HepG2 (cell line): Measurements from ENCODE around the gene CHTF18. TPM values are rescaled to one million over a fixed set of nuclear protein-coding genes. Genes with fewer than 3 reads are reported as not detected.

Experiments
- ATAC-seq: fragments of 200-7000 bp; cut with Tn5 transposase; 3 replicates; pipeline ENCODE4 v1.9.1; 2020; ENCODE audit warnings: mild to moderate bottlenecking, moderate library complexity
- BruUV-seq: library from RNA; stranded (reverse); fragments of 400-500 nt; replicated peaks from 2 replicates; lab custom pipeline; 2021; lab: Mats Ljungman, UMichigan
- CTCF ChIA-PET: fragments of 300-600 bp; formaldehyde crosslinking; extraction: SDS; loops from one replicate; lab custom pipeline; 2021; ENCODE audit warnings: low total read pairs, inconsistent platforms, low intra/inter-chr PET ratio; lab: Yijun Ruan, JAX
- POLR2A ChIA-PET: fragments of 350-600 bp; sonication (Branson Sonifier 250); formaldehyde crosslinking; loops from one replicate; lab custom pipeline; 2020; ENCODE audit warnings: antibody characterized with exemption, inconsistent platforms; lab: Yijun Ruan, JAX
- DNase-seq: peaks from one replicate; pipeline ENCODE4 v3.0.0-alpha.2; 2015; ENCODE audit warnings: low spot score
- FAIRE-seq: peaks from 3 replicates; lab custom pipeline; 2011; peaks lifted over from hg19 to GRCh38; lab: Jason Lieb, UNC
- H2AFZ ChIP-seq: one replicate; pipeline ENCODE4 v1.6.1; 2011; ENCODE audit warnings: low read length, inconsistent platforms
- H3K27ac ChIP-seq: fragments of 300-600 bp; 3 replicates; pipeline ENCODE4 v1.8.0; 2011; ENCODE audit warnings: mixed run types, mild to moderate bottlenecking, mixed read lengths, low read length, inconsistent platforms; ENCODE audit not compliant: insufficient read depth; ENCODE audit errors: extremely low read length
- H3K27me3 ChIP-seq, 2 experiments: fragments of 200-600 bp in 1 of 2; 2 replicates in 1 of 2; 3 replicates in 1 of 2; pipeline versions ENCODE4 v1.6.0 to v1.8.0; 2011; ENCODE audit warnings: low read length in 2 of 2, mild to moderate bottlenecking in 2 of 2, moderate library complexity in 2 of 2, inconsistent platforms in 1 of 2; ENCODE audit not compliant: insufficient read depth in 2 of 2, control insufficient read depth in 1 of 2
- H3K36me3 ChIP-seq, 2 experiments: fragments of 200-600 bp in 1 of 2; replicated peaks in 1 of 2; 2 replicates in 1 of 2; 3 replicates in 1 of 2; pipeline versions ENCODE4 v1.5.1 to v1.8.0; 2011; ENCODE audit warnings: low read length in 2 of 2, inconsistent platforms in 1 of 2; ENCODE audit not compliant: insufficient read depth in 2 of 2, control insufficient read depth in 1 of 2
- H3K4me1 ChIP-seq: 2 replicates; pipeline ENCODE4 v1.5.1; 2012; ENCODE audit warnings: low read length, inconsistent platforms; ENCODE audit not compliant: insufficient read depth
- H3K4me2 ChIP-seq: 2 replicates; pipeline ENCODE4 v1.6.0; 2011; ENCODE audit warnings: low read depth, low read length, inconsistent platforms
- H3K4me3 ChIP-seq, 3 experiments: fragments of 200-600 bp in 1 of 3; sonication (generic), shearing (Covaris generic) in 1 of 3; replicated peaks in 1 of 3; 2 replicates each; pipeline ENCODE4 v1.5.1; 2011 to 2016; ENCODE audit warnings: low read length in 3 of 3, inconsistent platforms in 2 of 3, low read depth in 2 of 3, mild to moderate bottlenecking in 2 of 3, control low read depth in 1 of 3, mixed read lengths in 1 of 3; ENCODE audit not compliant: insufficient read depth in 1 of 3
- H3K79me2 ChIP-seq: one replicate; pipeline ENCODE4 v1.6.1; 2011; ENCODE audit warnings: low read length, inconsistent platforms; ENCODE audit not compliant: insufficient read depth
- H3K9ac ChIP-seq: 2 replicates; pipeline ENCODE4 v1.6.0; 2011; ENCODE audit warnings: mild to moderate bottlenecking, low read depth, low read length, inconsistent platforms; ENCODE audit not compliant: insufficient read depth
- H3K9me3 ChIP-seq: 2 replicates; pipeline ENCODE4 v1.5.1; 2012; ENCODE audit warnings: mild to moderate bottlenecking, low read length
- H4K20me1 ChIP-seq: 2 replicates; pipeline ENCODE4 v1.6.0; 2011; ENCODE audit warnings: inconsistent platforms, mild to moderate bottlenecking, low read length, moderate library complexity; ENCODE audit not compliant: insufficient read depth
- CHD4 ChIP-seq: fragments of 200-600 bp; sonication (generic); IDR thresholded peaks from 2 replicates; pipeline ENCODE4 v1.7.0; 2017; ENCODE audit warnings: mild to moderate bottlenecking, low read length, borderline replicate concordance
- FOXJ3 ChIP-seq: sonication (generic); formaldehyde crosslinking; IDR thresholded peaks from 2 replicates; pipeline ENCODE4 v1.4.0; 2020; ENCODE audit warnings: missing genetic modification reagents, mild to moderate bottlenecking, borderline replicate concordance
- GZF1 ChIP-seq: sonication (generic); formaldehyde crosslinking; IDR thresholded peaks from 2 replicates; pipeline ENCODE4 v1.5.1; 2020; ENCODE audit warnings: mild to moderate bottlenecking, missing genetic modification reagents
- HDAC2 ChIP-seq: sonication (generic); formaldehyde crosslinking; IDR thresholded peaks from 2 replicates; pipeline ENCODE4 v1.4.0; 2020; ENCODE audit warnings: missing genetic modification reagents
- MEIS2 ChIP-seq: sonication (generic); formaldehyde crosslinking; IDR thresholded peaks from 2 replicates; pipeline ENCODE4 v1.9.0; 2021; ENCODE audit warnings: mild to moderate bottlenecking, missing genetic modification reagents
- RARA ChIP-seq: IDR thresholded peaks from 2 replicates; pipeline ENCODE4 v1.6.1; 2016; ENCODE audit warnings: missing genetic modification reagents, missing compliant biosample characterization
- RBFOX2 ChIP-seq: fragments of 200-400 bp; formaldehyde crosslinking; IDR thresholded peaks from 2 replicates; pipeline ENCODE4 v1.6.1; 2017; ENCODE audit warnings: low read depth, mild to moderate bottlenecking, low read length
- RELA ChIP-seq: sonication (generic); formaldehyde crosslinking; IDR thresholded peaks from 2 replicates; pipeline ENCODE4 v1.4.0; 2020; ENCODE audit warnings: missing genetic modification reagents
- SP2 ChIP-seq: sonication (generic); formaldehyde crosslinking; IDR thresholded peaks from 2 replicates; pipeline ENCODE4 v1.5.1; 2020; ENCODE audit warnings: mild to moderate bottlenecking, missing genetic modification reagents
- SP5 ChIP-seq: IDR thresholded peaks from 2 replicates; pipeline ENCODE4 v1.6.1; 2016; ENCODE audit warnings: low read depth, borderline replicate concordance
- ZNF558 ChIP-seq: sonication (generic); formaldehyde crosslinking; IDR thresholded peaks from 2 replicates; pipeline ENCODE4 v1.9.0; 2022; ENCODE audit warnings: mild to moderate bottlenecking, missing genetic modification reagents, borderline replicate concordance
- ZNF674 ChIP-seq: sonication (generic); formaldehyde crosslinking; IDR thresholded peaks from 2 replicates; pipeline ENCODE4 v1.5.0; 2020; ENCODE audit warnings: low read depth, mild to moderate bottlenecking, missing genetic modification reagents
- ZNF788 ChIP-seq: sonication (generic); formaldehyde crosslinking; IDR thresholded peaks from 2 replicates; pipeline ENCODE4 v1.5.0; 2020; ENCODE audit warnings: mild to moderate bottlenecking, missing genetic modification reagents, borderline replicate concordance
- WGBS: methylation state at CpG from one replicate; pipeline ENCODE4 v1.1.6; 2017; ENCODE audit warnings: low lambda C conversion rate; 5-methylcytosine and 5-hydroxymethylcytosine counted together
- in situ Hi-C: cut with HindIII; loops from 2 replicates; pipeline ENCODE4 v1.10.0; 2017; ENCODE audit warnings: low pct_unique_long_range_greater_than_20kb; ENCODE audit not compliant: extremely low pct_ligation_motif_present
- intact Hi-C: fragments of 100-400 bp; cut with micrococcal nuclease; formaldehyde crosslinking; loops from one replicate; pipeline ENCODE4 v1.10.0; 2022; ENCODE audit not compliant: unreplicated experiment
- polyA plus RNA-seq, 8 experiments: library from polyadenylated mRNA; depleted of rRNA in 3 of 8; stranded (reverse) in 7 of 8; unstranded in 1 of 8; fragments of >200 nt; fragmentation: Illumina TruSeq in 4 of 8; extraction: Trizol in 4 of 8; gene quantifications; 2 replicates each; pipeline versions ENCODE4 v1.2.1 to v1.2.3, GENCODE V29; 2011 to 2016; ENCODE audit warnings: low read depth in 4 of 8, missing spikeins in 1 of 8, mixed read lengths in 1 of 8; ENCODE audit not compliant: insufficient read depth in 1 of 8
- total RNA-seq, 5 experiments: library from RNA; depleted of rRNA; stranded (reverse); fragments of >200 nt; fragmentation: Illumina TruSeq; extraction: Trizol; gene quantifications; 2 replicates each; pipeline ENCODE4 v1.2.3, GENCODE V29; 2016; ENCODE audit warnings: low read depth in 1 of 5
- TF ChIP-seq, protein P1 (sequence below): sonication (generic); formaldehyde crosslinking; IDR thresholded peaks from 2 replicates; pipeline ENCODE4 v1.5.1; 2020; ENCODE audit warnings: missing genetic modification reagents, mild to moderate bottlenecking, borderline replicate concordance
- TF ChIP-seq, protein P2 (sequence below): sonication (generic); formaldehyde crosslinking; IDR thresholded peaks from 2 replicates; pipeline ENCODE4 v1.9.0; 2022; ENCODE audit warnings: low read depth, missing genetic modification reagents
- TF ChIP-seq, protein P3 (sequence below): sonication (generic); formaldehyde crosslinking; IDR thresholded peaks from 2 replicates; pipeline ENCODE4 v1.4.0; 2020; ENCODE audit warnings: missing genetic modification reagents, mild to moderate bottlenecking, borderline replicate concordance

The CHTF18 gene
- total and polyA plus RNA-seq, 2 of the 13 experiments (the other 11 are each of a cell fraction or from before 2014, with no cell fraction given) = 8.6 to 22.9 TPM

DNA sequence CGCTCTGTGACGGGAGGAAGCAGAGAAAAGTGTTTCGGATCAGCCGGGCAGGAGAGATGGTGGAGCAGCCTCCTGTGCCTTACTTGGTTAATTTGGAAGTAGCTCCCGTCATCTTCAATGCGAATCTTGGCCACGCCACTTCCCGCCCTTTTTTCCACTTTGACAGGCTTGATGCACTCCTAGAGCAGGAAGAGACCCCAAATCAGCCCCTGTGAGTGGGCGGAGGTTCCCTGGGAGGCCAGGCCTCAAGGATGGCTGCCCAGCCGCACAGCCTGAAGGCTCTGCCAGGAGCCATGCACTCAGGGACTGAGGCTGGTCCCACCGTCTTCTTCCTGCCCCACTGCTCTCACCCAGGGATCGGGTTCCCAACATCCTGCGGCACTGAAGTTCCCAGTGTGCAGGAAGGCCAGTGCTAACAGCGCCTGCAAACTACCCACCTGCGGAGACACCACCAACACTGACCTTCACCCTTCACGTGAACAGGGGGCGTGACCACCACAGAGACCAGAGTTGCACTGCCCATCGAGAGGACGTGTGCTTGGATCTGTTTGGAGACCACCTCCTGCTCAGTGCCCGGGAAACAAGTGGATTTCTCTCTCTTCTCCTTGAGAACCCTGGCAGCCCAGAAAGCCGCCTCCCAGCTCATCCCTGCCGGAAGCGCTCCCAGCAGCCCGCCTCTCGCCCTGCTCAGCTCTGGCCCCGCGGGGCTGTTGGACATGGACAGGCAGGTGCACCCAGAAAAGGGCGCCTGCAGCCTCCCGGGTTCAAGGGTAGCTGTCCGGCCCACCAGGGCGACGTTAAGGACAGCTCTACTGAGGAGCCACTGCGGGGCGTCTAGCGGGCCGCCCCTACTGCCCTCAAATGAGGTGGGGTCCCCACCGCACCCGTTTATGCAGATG lies 48.6 kb upstream of the CHTF18 start (continued):
- peak; percentile 40; the same call in 1 of the 2 replicates for TF ChIP-seq SP2
- 0 out of 2 replicates have a peak, but pooled peaks have one; percentile 49 for TF ChIP-seq SP5 (CRISPR knock-in tag)
- TF ChIP-seq GZF1 (CRISPR knock-in tag) = 0 out of 2 replicates have a peak, but pooled peaks have one; percentile 11
- TF ChIP-seq RARA (CRISPR knock-in tag) = peak; percentile 46
- 0 out of 2 replicates have a peak, but pooled peaks have one; percentile 29 for TF ChIP-seq HDAC2 (CRISPR knock-in tag)
- peak; percentile 17; the same call in 1 of the 2 replicates for TF ChIP-seq MEIS2
- no peak for TF ChIP-seq ZNF558

DNA sequence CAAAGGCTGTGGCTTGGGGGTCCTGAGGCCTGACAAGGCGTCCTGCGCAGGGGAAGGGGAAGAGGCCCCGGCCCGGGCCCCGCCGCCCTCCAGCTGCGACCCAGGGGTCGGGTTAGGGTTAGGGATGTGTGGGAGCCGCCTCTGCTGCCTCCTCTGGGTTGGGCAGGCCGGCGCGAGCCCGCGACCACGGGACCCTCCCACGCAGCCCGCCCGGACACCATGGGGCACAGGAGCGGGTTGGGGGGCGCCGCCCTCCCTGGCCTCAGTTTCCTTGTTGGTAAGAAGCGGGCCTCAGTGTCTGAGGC lies 48.0 kb upstream of the CHTF18 start:
- ATAC-seq (peak; percentile 41), FAIRE-seq (no peak), DNase-seq (no peak)
- intact Hi-C loops (no loop called here), in situ Hi-C loops (loop anchor here (5.0 kb wide), 1 partner anchor 47 kb away; the partner anchor contains the start of genes CHTF18 and RPUSD1)
- peaks cover 0 to 15% of the 10 kb centered on the region in 2 experiments; a peak in 2 of 5 replicates for H3K36me3 ChIP-seq
- H3K9ac ChIP-seq = peak overlapping the region; percentile 86
- ChIA-PET POLR2A (interaction anchor here (0.9 to 3.3 kb wide), 10 partner anchors 11 to 48 kb away, joined by 3 to 22 read pairs (median 6); partner anchors contain the start of genes ANTKMT, CCDC78, CHTF18 and HAGHL), CTCF (interaction anchor here (1.3 kb wide), 1 partner anchor 28 kb away, joined by 3 read pairs; no protein-coding TSS in a partner anchor)
- H4K20me1 ChIP-seq = no peaks in the 10 kb centered on the region
- no peaks in the 10 kb centered on the region for H3K79me2 ChIP-seq
- peak overlapping the region; percentile 76 for H3K4me2 ChIP-seq
- no CpG with 5 or more reads among the region's 22 CpGs for WGBS
- peak overlapping the region; percentile 59 for H3K27ac ChIP-seq
- TSS peak; percentile 74 for BruUV-seq
- no peaks in the 10 kb centered on the region for H3K9me3 ChIP-seq
- no peak overlapping the region for H2AFZ ChIP-seq
- H3K4me1 ChIP-seq = peaks cover 18% of the 10 kb centered on the region
- H3K4me3 ChIP-seq = peak overlapping the region; percentile 94 to 97 (median 95)
- H3K27me3 ChIP-seq = no peaks in the 10 kb centered on the region
- no peak for TF ChIP-seq CHD4
- TF ChIP-seq, protein P1, sequence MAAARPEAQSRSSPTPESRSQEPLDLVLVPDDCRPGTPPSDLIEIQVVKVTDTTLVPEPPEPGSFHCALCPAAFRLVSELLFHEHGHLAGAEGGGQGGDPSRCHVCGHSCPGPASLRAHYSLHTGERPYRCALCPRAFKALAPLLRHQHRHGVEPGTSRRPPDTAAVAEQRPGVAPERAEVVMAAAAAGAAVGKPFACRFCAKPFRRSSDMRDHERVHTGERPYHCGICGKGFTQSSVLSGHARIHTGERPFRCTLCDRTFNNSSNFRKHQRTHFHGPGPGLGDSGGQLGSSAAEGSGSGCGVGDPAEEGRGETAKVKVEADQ (CRISPR knock-in tag) = no peak
- TF ChIP-seq, protein P2, sequence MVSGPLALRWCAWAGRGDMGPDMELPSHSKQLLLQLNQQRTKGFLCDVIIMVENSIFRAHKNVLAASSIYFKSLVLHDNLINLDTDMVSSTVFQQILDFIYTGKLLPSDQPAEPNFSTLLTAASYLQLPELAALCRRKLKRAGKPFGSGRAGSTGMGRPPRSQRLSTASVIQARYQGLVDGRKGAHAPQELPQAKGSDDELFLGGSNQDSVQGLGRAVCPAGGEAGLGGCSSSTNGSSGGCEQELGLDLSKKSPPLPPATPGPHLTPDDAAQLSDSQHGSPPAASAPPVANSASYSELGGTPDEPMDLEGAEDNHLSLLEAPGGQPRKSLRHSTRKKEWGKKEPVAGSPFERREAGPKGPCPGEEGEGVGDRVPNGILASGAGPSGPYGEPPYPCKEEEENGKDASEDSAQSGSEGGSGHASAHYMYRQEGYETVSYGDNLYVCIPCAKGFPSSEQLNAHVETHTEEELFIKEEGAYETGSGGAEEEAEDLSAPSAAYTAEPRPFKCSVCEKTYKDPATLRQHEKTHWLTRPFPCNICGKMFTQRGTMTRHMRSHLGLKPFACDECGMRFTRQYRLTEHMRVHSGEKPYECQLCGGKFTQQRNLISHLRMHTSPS = no peak
- TF ChIP-seq FOXJ3 (CRISPR knock-in tag) = no peak
- TF ChIP-seq ZNF788 (CRISPR knock-in tag) = no peak
- TF ChIP-seq ZNF674 (CRISPR knock-in tag) = no peak
- TF ChIP-seq, protein P3, sequence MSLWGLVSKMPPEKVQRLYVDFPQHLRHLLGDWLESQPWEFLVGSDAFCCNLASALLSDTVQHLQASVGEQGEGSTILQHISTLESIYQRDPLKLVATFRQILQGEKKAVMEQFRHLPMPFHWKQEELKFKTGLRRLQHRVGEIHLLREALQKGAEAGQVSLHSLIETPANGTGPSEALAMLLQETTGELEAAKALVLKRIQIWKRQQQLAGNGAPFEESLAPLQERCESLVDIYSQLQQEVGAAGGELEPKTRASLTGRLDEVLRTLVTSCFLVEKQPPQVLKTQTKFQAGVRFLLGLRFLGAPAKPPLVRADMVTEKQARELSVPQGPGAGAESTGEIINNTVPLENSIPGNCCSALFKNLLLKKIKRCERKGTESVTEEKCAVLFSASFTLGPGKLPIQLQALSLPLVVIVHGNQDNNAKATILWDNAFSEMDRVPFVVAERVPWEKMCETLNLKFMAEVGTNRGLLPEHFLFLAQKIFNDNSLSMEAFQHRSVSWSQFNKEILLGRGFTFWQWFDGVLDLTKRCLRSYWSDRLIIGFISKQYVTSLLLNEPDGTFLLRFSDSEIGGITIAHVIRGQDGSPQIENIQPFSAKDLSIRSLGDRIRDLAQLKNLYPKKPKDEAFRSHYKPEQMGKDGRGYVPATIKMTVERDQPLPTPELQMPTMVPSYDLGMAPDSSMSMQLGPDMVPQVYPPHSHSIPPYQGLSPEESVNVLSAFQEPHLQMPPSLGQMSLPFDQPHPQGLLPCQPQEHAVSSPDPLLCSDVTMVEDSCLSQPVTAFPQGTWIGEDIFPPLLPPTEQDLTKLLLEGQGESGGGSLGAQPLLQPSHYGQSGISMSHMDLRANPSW (CRISPR knock-in tag) = 0 out of 2 replicates have a peak, but pooled peaks have one; percentile 2
- no peak for TF ChIP-seq RELA (CRISPR knock-in tag)
- TF ChIP-seq RBFOX2 = no peak
